Hematopoietic multipotent progenitor cell treated with erythropoietin and hydrocortisone succinate and interleukin-3 and kit ligand, for 4 days (in vitro differentiated cells): ENCODE measurements around the gene ODAD2.

Source experiments
- DNase-seq: peaks from one replicate; pipeline ENCODE4 v3.0.0-alpha.2; 2015

The ODAD2 gene

DNA sequence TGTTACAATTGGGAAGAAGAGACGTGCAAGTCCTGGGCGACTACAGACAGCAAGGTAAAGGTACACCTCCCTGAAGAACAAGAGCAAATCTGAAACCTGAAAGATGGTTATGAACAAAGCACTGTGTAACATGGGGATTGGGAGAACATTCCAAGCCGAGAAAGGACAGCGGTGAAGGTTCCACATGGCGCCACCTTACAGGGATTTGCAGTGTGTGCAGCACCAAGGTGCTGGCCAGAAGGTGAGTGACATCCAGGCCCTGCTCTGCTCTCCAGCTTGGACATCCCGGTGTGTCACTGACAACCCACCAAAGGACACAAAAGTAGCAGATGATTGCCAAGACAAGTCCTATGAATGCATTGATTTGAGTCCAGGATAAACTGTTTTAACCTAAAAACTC lies 165.1 kb downstream of the ODAD2 start:
- DNase-seq, result no peak

DNA sequence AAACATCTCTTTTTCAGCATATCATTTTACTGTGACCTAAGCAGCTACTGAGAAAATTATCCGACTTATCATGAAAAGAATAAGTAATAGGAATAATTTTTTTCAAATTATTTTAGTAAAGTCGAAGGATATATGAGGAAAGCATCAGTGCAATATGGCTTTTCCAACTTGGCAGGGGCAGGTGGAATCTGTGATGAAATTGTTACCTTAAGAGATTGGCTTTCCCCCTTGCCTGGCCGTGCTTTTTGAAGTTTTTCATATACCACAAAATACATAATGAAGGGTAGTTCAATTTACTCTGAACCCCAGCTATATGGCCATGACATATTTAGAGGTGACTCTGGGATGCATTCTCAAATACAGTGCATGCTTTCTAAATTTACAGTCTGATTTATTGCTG lies 166.1 kb downstream of the ODAD2 start:
- no peak for DNase-seq

DNA sequence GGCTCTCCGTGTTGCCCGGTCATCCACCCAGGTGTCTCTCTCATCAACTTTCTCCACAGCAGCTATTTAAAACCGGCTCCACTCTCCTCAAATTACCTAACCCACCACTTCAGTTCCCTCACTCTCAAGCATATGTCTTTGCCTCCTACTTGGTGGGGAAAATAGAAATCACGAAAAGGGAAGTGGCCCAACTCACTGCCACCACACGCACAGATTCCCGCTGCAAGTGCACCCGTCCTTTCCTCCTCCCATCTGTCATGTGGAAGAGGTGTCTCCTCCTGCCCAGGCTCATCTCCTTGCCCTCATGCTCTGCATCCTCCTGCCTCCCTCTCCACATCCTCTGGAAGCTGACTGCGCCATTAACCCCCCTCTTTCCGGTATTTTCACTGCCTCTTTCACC lies 172.5 kb downstream of the ODAD2 start:
- no peak for DNase-seq

DNA sequence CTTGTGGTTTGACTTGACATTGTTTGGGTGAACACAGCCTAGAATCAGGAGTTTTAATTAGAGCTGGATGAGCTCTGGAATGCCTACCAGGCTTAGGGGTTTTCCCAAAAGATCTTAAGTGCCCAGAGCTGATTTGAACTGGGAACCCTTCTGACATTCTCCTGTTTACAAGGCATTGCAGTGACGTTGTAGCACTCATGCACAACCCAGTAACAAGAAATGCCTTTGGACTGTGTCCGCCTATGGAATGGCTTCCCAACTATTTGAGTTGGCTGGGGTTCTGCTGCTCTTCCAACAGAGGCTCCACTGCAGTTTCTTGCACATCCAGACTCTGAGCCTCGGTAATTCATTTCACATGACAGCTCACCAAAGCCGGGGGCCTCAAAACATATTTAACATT lies 176.6 kb downstream of the ODAD2 start:
- no peak for DNase-seq

DNA sequence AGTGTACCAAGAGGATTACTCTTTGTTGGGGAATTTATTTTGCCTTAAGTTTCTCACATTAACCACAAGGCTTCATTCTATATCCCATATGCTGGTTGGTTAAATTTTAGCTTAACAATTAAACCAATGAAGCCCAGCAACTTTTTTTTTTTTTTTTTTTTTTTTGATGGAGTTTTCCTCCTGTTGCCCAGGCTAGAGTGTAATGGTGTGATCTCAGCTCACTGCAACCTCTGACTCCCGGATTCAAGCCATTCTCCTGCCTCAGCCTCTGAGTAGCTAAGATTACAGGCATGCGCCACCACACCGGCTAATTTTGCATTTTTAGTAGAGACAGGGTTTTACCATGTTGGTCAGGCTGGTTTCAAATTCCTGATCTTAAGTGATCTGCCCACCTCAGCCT lies 178.2 kb downstream of the ODAD2 start:
- DNase-seq, result no peak

- no peak for DNase-seq
These were observed 178.9 kb downstream of the ODAD2 start for GRCh38 chr10:27819781-27820531.

DNA sequence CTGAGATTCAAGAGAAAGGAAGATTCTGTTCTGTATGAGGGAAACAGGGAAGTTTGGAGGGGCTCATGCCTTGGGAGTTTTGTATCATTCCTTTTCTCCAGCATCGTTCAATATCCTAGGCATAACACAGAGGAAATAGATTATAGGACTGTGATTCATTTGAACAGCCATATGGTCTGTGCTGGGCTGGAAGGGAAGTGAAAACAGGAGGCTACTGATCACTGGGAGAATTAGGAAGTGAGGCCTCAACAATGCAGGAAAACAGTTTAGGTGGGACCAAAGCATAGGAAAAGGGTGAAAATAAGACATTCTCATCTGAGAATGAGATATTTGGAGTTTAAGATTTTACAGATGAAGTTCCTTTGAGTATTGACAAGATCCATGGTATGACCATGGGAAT lies 182.6 kb downstream of the ODAD2 start:
- DNase-seq, result no peak

DNA sequence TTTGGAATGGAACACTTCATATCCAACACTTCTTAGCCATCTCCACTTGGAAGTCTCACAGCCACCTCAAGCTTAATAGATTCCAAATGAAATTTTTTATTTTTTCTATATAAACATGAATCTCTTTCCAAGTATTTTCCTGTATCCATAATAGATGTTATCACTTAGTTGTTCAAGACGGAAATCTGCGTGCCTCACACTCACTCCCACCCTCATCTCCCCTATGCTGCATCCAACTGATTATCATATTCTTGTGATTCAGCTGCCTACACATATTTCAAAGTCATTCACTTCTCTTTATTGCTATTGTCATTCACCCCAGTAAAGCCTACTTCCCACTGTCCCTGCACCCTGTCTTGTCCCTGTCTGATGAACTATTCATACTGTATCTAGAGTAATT lies 183.0 kb downstream of the ODAD2 start:
- no peak for DNase-seq

DNA sequence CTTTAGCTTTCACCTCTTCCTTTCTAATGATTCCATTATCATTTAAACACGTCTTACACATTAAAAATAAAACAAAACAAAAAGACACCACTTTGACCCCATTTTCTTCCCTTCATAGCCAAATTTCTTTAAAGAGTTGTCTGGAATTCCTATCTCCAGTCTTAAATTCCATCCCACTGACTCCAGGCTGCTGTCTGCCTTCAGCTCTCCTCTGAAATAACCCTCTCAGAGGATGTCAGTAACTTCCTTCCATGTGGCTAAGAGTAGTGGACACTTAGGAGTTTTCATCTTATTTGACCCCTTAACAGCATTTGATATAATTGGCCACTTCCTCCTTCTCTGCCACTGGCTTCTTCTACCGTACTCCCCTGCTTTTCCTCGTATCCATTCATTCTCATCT lies 183.6 kb downstream of the ODAD2 start:
- DNase-seq, result no peak

GRCh38 chr10:27805180-27805579 lies 193.7 kb downstream of the ODAD2 start:
- no peak for DNase-seq

GRCh38 chr10:27804136-27804535 lies 194.7 kb downstream of the ODAD2 start:
- DNase-seq, result no peak

DNA sequence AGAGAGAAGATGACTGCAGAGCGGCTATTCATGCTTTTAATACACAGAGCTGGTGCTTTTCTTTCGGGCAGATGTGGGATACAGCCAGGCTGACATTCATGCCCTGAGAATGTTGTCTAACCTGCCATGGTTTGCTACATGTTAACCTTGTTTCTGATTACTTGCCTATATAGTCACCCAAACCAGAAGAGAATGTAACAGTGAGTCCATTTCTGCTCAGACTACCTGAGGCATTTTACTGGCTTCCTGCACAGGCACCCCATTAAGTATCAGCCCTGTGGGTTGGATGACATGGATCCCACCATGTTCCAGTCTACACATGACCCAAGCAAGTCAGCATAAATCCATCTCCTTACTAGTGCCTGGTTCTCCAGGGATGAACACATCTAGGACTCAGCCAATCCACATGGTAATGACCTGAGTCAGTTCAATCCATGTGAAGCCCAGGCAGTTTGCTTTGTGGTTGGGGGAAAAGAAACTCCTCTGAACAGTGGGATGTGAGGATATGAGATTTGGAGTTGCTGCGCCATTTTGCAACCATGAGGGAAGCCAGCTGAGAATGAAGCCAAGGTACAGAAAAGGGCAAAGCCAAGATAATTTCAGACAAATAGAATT lies 197.6 kb downstream of the ODAD2 start:
- no peak for DNase-seq

GRCh38 chr10:27799046-27799445 lies 199.8 kb downstream of the ODAD2 start:
- DNase-seq, result no peak

- DNase-seq, result peak; percentile 18
These were observed 204.7 kb downstream of the ODAD2 start for GRCh38 chr10:27794157-27794556.

DNA sequence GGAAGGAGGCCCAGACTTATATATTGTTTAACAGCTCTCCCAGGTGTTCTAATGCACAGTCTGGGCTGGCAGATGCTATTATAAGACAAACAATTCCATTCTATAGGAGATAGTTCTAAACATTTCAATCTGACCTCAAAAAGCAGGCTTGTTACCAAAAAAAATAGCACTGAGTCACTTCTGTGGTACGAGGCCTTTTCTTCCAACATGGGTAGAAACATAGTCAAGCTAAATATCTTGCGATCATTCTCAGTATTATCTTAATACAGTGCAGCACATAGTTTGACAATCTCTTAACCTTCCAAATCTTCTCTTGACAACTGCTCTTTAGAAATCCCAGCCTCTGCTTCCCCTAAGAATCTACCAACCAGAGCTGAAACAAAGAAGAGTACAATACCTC lies 206.7 kb downstream of the ODAD2 start:
- no peak for DNase-seq

DNA sequence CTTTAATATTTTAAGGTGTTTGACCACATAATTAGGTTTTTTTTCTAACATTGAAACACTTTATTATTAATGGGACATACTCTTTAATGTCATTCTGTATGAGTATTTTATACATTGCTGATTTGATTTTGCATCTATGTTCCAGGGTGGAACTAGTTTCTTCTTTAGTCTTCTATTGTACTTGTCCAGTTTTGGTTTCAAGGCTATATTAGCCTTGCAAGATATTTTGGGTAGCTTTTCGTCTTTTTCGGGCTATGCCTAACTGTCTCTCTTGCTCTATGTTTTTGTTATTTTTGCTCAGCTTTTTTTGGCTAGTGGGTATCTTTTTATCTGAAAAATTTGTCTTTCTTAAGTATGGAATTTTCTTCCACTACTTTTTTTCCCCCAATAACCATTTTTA lies 214.6 kb downstream of the ODAD2 start:
- no peak for DNase-seq

DNA sequence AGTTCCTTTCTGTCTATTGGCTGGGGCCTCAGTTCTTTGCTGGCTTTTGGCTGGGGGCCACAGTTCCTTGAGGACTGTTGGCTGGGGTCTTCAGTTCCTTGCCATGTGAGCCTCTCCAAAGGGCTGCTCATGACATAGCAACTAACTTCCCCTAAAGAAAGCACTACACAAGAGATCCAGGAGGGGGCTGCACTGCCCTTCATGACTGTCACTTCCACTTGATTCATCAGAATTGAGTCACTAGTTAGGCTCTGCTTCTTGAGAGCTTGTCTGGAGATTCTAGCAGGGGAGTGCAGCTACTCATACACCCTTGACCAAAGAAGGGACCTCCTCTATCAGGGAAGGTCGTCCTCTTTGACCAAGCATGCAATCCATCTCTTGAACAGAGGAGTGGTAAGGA lies 215.2 kb downstream of the ODAD2 start:
- peak; percentile 71 for DNase-seq

GRCh38 chr10:27779462-27780015 lies 219.3 kb downstream of the ODAD2 start:
- no peak for DNase-seq

DNA sequence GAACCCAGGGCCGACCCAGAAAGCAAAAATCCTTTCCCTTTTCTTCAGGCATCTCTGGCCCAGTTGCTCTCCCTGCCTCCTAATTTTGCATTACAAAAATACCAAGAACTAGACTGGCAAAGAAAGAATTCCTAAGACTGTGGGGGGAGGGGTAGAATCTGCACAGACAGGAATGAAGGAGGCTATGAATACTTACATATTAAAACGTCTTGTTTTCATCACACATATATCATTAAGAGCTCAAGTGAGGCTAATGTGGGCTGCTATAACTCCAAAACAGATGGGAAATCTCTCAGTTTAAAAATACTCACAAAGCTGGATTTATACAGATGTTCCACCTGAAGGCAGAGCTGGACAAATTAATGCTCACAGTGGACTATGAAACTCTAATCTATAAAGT lies 224.0 kb downstream of the ODAD2 start:
- DNase-seq, result no peak

- peak; percentile 23 for DNase-seq
These were observed 227.6 kb downstream of the ODAD2 start for GRCh38 chr10:27771231-27771630.

GRCh38 chr10:27770181-27770580 lies 228.7 kb downstream of the ODAD2 start:
- no peak for DNase-seq
